H1 (cell line): Measurements from ENCODE around the gene ABHD6. TPM values are rescaled to one million over a fixed set of nuclear protein-coding genes. Genes with fewer than 3 reads are reported as not detected.
"Not testable (repeated sequence)": the region's sequence is repeated elsewhere in the genome, so short reads cannot be mapped to it uniquely, and the experiment has no call there.

Experiments used
- CTCF ChIA-PET: fragments of 300-600 bp; sonication (Branson Sonifier 250); formaldehyde crosslinking; loops from one replicate; lab custom pipeline; 2021; ENCODE audit not compliant: partially characterized antibody; lab: Charles Lee
- POLR2A ChIA-PET: fragments of 300-600 bp; sonication (Branson Sonifier 250); formaldehyde crosslinking; loops from one replicate; lab custom pipeline; 2021; ENCODE audit warnings: inconsistent platforms; ENCODE audit not compliant: partially characterized antibody; lab: Charles Lee
- DNase-seq, 2 experiments: peaks; one replicate each; pipeline versions ENCODE4 v3.0.0 to v3.0.0-alpha.2; 2010 to 2022; ENCODE audit warnings: low spot score in 2 of 2, low read depth in 1 of 2, mixed read lengths in 1 of 2
- FAIRE-seq: peaks from 2 replicates; lab custom pipeline; 2011; peaks lifted over from hg19 to GRCh38; lab: Jason Lieb, UNC
- H2AFZ ChIP-seq: 2 replicates; pipeline ENCODE4 v1.8.1; 2012; ENCODE audit warnings: low read length, inconsistent platforms
- H2AK5ac ChIP-seq: 2 replicates; pipeline ENCODE4 v1.6.1; 2013; ENCODE audit warnings: low read depth, low read length
- H2BK120ac ChIP-seq: replicated peaks from 2 replicates; pipeline ENCODE3; 2013; ENCODE audit warnings: low read depth, low read length, inconsistent platforms
- H2BK12ac ChIP-seq: 2 replicates; pipeline ENCODE4 v1.6.1; 2013; ENCODE audit warnings: low read depth, low read length
- H2BK15ac ChIP-seq: 2 replicates; pipeline ENCODE4 v1.6.1; 2013; ENCODE audit warnings: low read length
- H2BK20ac ChIP-seq: 2 replicates; pipeline ENCODE4 v1.6.1; 2013; ENCODE audit warnings: low read length
- H2BK5ac ChIP-seq: 2 replicates; pipeline ENCODE4 v1.6.1; 2013; ENCODE audit warnings: low read depth, low read length
- H3K14ac ChIP-seq: 2 replicates; pipeline ENCODE4 v1.6.1; 2013; ENCODE audit warnings: inconsistent platforms; ENCODE audit not compliant: insufficient read length
- H3K18ac ChIP-seq: 2 replicates; pipeline ENCODE4 v1.6.1; 2013; ENCODE audit warnings: low read length; ENCODE audit errors: extremely low read depth
- H3K23ac ChIP-seq: 2 replicates; pipeline ENCODE4 v1.6.1; 2013; ENCODE audit warnings: inconsistent platforms; ENCODE audit not compliant: insufficient read length
- H3K23me2 ChIP-seq: 2 replicates; pipeline ENCODE4 v1.6.1; 2013; ENCODE audit warnings: low read depth, low read length
- H3K27ac ChIP-seq: 2 replicates; pipeline ENCODE4 v1.6.1; 2011; ENCODE audit warnings: low read depth, low read length, inconsistent platforms
- H3K27me3 ChIP-seq, 4 experiments: replicated peaks in 1 of 4; 1 replicate in 1 of 4; 2 replicates in 3 of 4; pipeline versions ENCODE4 v1.6.1 to v1.8.1; 2011 to 2013; ENCODE audit warnings: low read length in 3 of 4, mild to moderate bottlenecking in 3 of 4, inconsistent platforms in 2 of 4, mixed read lengths in 2 of 4, moderate library complexity in 1 of 4; ENCODE audit not compliant: control insufficient read depth in 3 of 4, insufficient read depth in 3 of 4; ENCODE audit errors: extremely low read depth in 1 of 4
- H3K36me3 ChIP-seq, 4 experiments: 2 replicates each; pipeline versions ENCODE4 v1.6.1 to v1.8.1; 2011 to 2013; ENCODE audit warnings: mild to moderate bottlenecking in 4 of 4, low read length in 3 of 4, moderate library complexity in 2 of 4, control low read depth in 1 of 4, inconsistent platforms in 1 of 4; ENCODE audit not compliant: insufficient read depth in 4 of 4, control insufficient read depth in 2 of 4
- H3K4ac ChIP-seq: replicated peaks from 2 replicates; pipeline ENCODE3; 2013; ENCODE audit warnings: low read length, low read depth, mixed read lengths, inconsistent platforms; ENCODE audit not compliant: insufficient read length
- H3K4me1 ChIP-seq, 4 experiments: replicated peaks in 1 of 4; 1 replicate in 1 of 4; 2 replicates in 3 of 4; pipeline versions ENCODE4 v1.6.1 to v1.8.1; 2011 to 2013; ENCODE audit warnings: low read length in 3 of 4, inconsistent platforms in 2 of 4, mixed read lengths in 1 of 4; ENCODE audit not compliant: insufficient read depth in 4 of 4, control insufficient read depth in 3 of 4
- H3K4me2 ChIP-seq, 2 experiments: 2 replicates each; pipeline versions ENCODE4 v1.6.1 to v1.8.1; 2011 to 2013; ENCODE audit warnings: low read depth in 2 of 2, low read length in 2 of 2, control low read depth in 1 of 2, inconsistent platforms in 1 of 2, mild to moderate bottlenecking in 1 of 2; ENCODE audit not compliant: insufficient read depth in 1 of 2
- H3K4me3 ChIP-seq, 4 experiments: fragments of 200-600, 300-600 bp in 1 of 4; sonication (generic), shearing (Covaris generic), sonication (Bioruptor Twin) in 1 of 4; 2 replicates each; pipeline versions ENCODE4 v1.5.1 to v1.8.1; 2011 to 2016; ENCODE audit warnings: low read length in 4 of 4, low read depth in 3 of 4, control low read depth in 2 of 4, inconsistent platforms in 2 of 4, mild to moderate bottlenecking in 2 of 4, mixed read lengths in 1 of 4, moderate library complexity in 1 of 4; ENCODE audit not compliant: insufficient read depth in 2 of 4; ENCODE audit errors: extremely low read depth in 1 of 4
- H3K56ac ChIP-seq: replicated peaks from 2 replicates; pipeline ENCODE3; 2013; ENCODE audit warnings: low read depth, mild to moderate bottlenecking, mixed read lengths, low read length, inconsistent platforms; ENCODE audit not compliant: insufficient read length
- H3K79me1 ChIP-seq: 2 replicates; pipeline ENCODE4 v1.6.1; 2013; ENCODE audit warnings: low read depth, low read length, control low read depth
- H3K79me2 ChIP-seq, 2 experiments: 2 replicates each; pipeline versions ENCODE4 v1.6.1 to v1.8.1; 2012 to 2013; ENCODE audit warnings: low read length in 2 of 2, mild to moderate bottlenecking in 2 of 2, inconsistent platforms in 1 of 2; ENCODE audit not compliant: insufficient read depth in 2 of 2, control insufficient read depth in 1 of 2
- H3K9ac ChIP-seq, 4 experiments: replicated peaks in 1 of 4; 1 replicate in 1 of 4; 2 replicates in 3 of 4; pipeline versions ENCODE4 v1.6.1 to v1.8.1; 2011 to 2013; ENCODE audit warnings: low read depth in 3 of 4, low read length in 3 of 4, control low read depth in 2 of 4, mild to moderate bottlenecking in 2 of 4, moderate library complexity in 2 of 4, inconsistent platforms in 1 of 4; ENCODE audit errors: extremely low read depth in 1 of 4
- H3K9me3 ChIP-seq, 2 experiments: 2 replicates each; pipeline versions ENCODE4 v1.6.1 to v1.8.1; 2012 to 2013; ENCODE audit warnings: mild to moderate bottlenecking in 2 of 2, moderate library complexity in 2 of 2, control low read depth in 1 of 2, inconsistent platforms in 1 of 2, low read depth in 1 of 2, low read length in 1 of 2, mixed read lengths in 1 of 2; ENCODE audit not compliant: insufficient read depth in 2 of 2
- H4K20me1 ChIP-seq, 2 experiments: replicated peaks in 1 of 2; 2 replicates each; pipeline versions ENCODE3 to v1.8.1; 2011 to 2013; ENCODE audit warnings: inconsistent platforms in 2 of 2, low read length in 2 of 2, mild to moderate bottlenecking in 1 of 2; ENCODE audit not compliant: insufficient read depth in 2 of 2, control insufficient read depth in 1 of 2
- H4K5ac ChIP-seq: 2 replicates; pipeline ENCODE4 v1.6.1; 2013; ENCODE audit warnings: low read length, low read depth, mixed read lengths, inconsistent platforms; ENCODE audit not compliant: insufficient read length
- H4K8ac ChIP-seq: 2 replicates; pipeline ENCODE4 v1.8.0; 2013; ENCODE audit warnings: mild to moderate bottlenecking, moderate library complexity, low read length, inconsistent platforms; ENCODE audit not compliant: insufficient read depth; ENCODE audit errors: extremely low read depth
- H4K91ac ChIP-seq: replicated peaks from 2 replicates; pipeline ENCODE3; 2013; ENCODE audit warnings: low read length, mixed read lengths, inconsistent platforms; ENCODE audit not compliant: insufficient read length
- WGBS, 2 experiments: shearing (Covaris generic) in 1 of 2; methylation state at CpG; one replicate each; pipeline versions ENCODE4 v1.1.6 to v1.1.7; 2013 to 2015; ENCODE audit warnings: low lambda C conversion rate in 2 of 2, mixed read lengths in 2 of 2, inconsistent platforms in 1 of 2, low coverage in 1 of 2, missing lambda C conversion rate in 1 of 2; ENCODE audit not compliant: insufficient replicate concordance in 2 of 2, insufficient coverage in 1 of 2, insufficient read length in 1 of 2; ENCODE audit errors: extremely low coverage in 1 of 2, missing lambda C conversion rate in 1 of 2; 5-methylcytosine and 5-hydroxymethylcytosine counted together
- polyA plus RNA-seq, 7 experiments: library from polyadenylated mRNA; depleted of rRNA in 3 of 7; stranded (reverse) in 5 of 7; unstranded in 2 of 7; fragments of >200 nt in 5 of 7; fragments of 200-250 nt in 2 of 7; gene quantifications; 1 replicate in 5 of 7; 2 replicates in 1 of 7; 4 replicates in 1 of 7; pipeline versions ENCODE4 v1.2.1 to v1.2.3, GENCODE V29; 2011 to 2013; ENCODE audit warnings: missing spikeins in 2 of 7, mixed read lengths in 2 of 7
- total RNA-seq: library from RNA; stranded (reverse); fragmentation: NEBNext Ultra II Directional; extraction: Animal tissue kit (Norgen Biotek cat#: 25700); gene quantifications from 2 replicates; pipeline ENCODE4 v1.2.1, GENCODE V29; 2021

ABHD6 gene
- total and polyA plus RNA-seq, 2 of the 8 experiments (the other 6 are each of a cell fraction or from before 2014, with no cell fraction given), result 5.9 to 6.6 TPM

GRCh38 chr3:58242860-58243259 is 5.3 kb downstream of the ABHD6 start:
- H3K4me2 ChIP-seq, H2AK5ac ChIP-seq, H2AFZ ChIP-seq, H3K4me3 ChIP-seq, H3K9ac ChIP-seq, H3K23ac ChIP-seq, H3K79me2 ChIP-seq, H4K20me1 ChIP-seq, H3K56ac ChIP-seq, H2BK120ac ChIP-seq, H3K9me3 ChIP-seq, H2BK12ac ChIP-seq, DNase-seq, H2BK5ac ChIP-seq, POLR2A ChIA-PET, FAIRE-seq, H3K79me1 ChIP-seq, H3K14ac ChIP-seq, H3K4ac ChIP-seq, H3K4me1 ChIP-seq, H2BK20ac ChIP-seq, H3K23me2 ChIP-seq, H2BK15ac ChIP-seq, H3K36me3 ChIP-seq, H3K27ac ChIP-seq, H4K5ac ChIP-seq, H4K91ac ChIP-seq, H3K18ac ChIP-seq, H4K8ac ChIP-seq: not testable (repeated sequence)
- CTCF ChIA-PET, result interaction anchor here (0.6 to 2.7 kb wide), 7 partner anchors 8 to 65 kb away, joined by 3 to 12 read pairs (median 3); partner anchors contain the start of genes HTD2 and RPP14
- WGBS, 2 experiments, result 65% methylated on average over 4 of the region's 4 CpGs; no CpG with 5 or more reads in 1 of the 2 experiments
- peaks cover 2 to 16% (median 14%) of the 10 kb centered on the region in 4 experiments for H3K27me3 ChIP-seq
